Right renal pelvis (tissue), 4 donors: Measurements from ENCODE around the gene SCGB3A1. TPM values are rescaled to one million over a fixed set of nuclear protein-coding genes. Genes with fewer than 3 reads are reported as not detected.

Experiments used
- DNase-seq, 4 donors: peaks; one replicate each; pipeline ENCODE4 v3.0.0-alpha.2; 2013; ENCODE audit warnings: low read depth in 4 of 4, low spot score in 3 of 4, missing footprints in 1 of 4
- polyA plus RNA-seq, 4 donors: library from polyadenylated mRNA; unstranded; fragments of 120-200 nt; gene quantifications; one replicate each; pipeline ENCODE4 v1.2.1, GENCODE V29; 2013; ENCODE audit not compliant: insufficient read length in 4 of 4

Gene SCGB3A1
- polyA plus RNA-seq, 4 donors: 1.3 to 2.4 (median 1.6) TPM

DNA sequence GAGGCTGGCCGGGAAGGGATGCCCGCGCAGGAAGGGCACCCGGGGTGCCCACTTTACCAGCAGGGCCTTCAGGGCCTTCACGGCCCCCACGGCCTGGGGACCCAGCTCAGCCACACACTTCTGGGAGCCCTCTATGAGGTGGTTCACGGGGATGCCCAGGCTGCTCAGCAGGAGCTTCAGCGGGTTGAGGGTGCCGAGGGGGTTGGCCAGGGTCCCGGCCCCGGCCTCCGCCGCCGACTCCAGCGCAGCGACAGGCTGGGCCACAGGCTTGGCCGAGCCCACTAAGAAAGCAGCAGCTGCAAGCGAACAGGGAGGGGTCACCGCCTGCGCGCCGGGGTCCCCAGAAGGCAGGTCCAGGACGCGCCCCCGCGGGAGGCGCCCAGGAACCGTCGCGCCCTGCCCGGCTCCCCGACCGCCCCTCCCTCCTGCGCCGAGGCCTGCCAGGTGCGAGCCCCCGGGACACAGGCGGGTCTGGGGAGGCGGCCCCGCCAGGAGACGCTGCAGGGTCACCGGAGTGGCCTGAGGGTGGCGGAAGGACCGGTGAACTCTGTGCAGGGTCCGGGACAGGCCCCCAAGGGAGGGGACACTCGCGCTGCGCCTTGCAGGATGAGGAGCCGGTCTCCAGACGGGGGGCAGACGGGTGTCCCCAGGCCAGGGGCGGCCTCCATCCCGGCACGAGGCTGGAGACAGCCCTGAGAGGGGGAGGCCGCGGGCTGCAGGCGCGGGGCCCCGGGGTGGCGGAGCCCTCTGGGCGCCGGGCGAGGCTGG lies 572 bp downstream of the SCGB3A1 start:
- DNase-seq: no peak

DNA sequence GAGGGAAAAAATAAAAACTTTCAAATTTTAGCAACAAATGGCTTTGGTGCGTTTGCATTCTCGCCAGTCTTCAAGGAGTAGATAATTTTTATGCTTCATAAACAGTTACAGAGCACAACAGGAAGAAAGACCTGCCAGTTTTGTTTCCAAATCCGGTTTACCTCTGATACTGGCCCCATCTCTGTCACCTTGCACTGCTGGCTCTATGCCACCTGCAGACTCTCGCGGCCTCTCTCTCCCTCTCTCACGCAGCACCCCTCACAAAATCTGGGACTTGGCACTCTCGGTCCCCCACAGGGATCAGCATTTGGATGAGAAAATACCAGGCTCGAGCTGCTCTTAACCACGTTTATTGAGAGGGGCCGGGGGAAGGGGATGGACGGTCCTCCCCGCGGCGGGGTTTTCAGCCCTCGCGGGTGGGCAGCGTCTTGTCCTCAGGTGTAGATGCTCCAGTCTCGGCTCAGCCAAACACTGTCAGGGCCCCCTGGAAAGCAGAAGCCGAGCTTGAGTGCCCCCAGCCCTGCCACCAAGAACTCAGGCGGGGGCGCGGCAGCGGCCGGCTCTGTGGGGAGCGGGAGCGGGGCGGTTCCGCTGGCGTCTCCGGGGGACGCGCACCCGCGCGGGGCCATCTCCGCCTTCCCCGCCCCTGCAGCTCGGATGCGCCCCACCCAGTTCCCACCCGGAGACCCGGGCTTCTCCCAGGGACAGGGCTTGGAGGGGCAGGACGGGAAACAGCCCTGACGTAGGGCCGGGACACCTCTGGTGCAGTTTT lies 1.3 kb downstream of the SCGB3A1 start:
- DNase-seq: no peak

DNA sequence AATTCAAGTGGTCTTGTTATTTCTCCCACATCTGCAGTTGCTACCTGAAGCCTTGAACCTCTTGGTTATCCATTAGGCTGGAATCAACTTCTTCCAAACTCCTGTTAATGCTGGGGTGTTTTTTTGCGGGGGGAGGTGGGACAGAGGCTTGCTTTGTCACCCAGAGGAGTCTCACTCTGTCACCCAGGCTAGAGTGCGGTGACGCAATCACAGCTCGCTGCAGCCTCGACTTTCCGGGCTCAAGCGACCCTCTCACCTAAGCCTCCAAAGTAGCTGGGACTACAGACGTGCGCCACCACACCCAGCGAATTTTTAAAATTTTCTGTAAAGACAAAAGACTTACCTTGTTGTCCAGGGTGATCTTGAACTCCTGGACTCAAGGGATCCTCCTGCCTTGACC lies 4.4 kb downstream of the SCGB3A1 start:
- DNase-seq: no peak

DNA sequence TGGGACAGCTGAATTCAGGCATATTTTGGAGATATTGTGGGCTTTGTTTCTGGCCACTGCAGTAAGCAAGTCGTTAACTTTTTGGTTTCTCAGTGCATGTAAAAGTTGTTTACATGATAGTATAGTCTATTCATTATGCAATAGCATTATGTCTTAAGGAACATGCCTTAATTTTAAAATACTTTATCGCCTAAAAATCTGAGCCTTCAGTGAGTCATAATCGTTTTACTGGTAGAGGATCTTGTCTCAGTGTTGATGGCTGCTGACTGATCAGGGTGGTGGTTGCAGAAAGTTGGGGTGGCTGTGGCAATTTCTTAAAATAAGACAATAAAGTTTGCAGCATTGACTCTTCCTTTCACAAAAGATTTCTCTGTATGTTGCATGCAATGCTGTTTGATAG lies 5.1 kb downstream of the SCGB3A1 start:
- no peak for DNase-seq

DNA sequence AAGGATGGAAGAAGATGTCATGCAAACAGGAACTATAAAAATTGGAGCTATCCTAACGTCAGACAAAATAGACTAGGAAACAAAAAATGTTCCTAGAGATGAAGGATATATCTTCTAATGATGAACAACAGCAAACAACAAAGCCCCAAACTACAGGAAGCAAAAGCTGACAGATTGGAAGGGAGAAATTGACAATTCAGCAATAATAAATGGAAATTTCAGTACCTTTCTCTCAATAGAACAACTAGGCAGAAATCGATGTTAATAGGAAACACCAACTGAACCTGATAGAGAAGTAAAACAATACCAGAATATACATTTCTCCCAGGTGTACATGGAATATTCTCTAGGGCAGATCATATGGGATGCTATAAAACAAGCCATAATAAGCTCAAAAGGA lies 7.6 kb downstream of the SCGB3A1 start:
- no peak for DNase-seq

DNA sequence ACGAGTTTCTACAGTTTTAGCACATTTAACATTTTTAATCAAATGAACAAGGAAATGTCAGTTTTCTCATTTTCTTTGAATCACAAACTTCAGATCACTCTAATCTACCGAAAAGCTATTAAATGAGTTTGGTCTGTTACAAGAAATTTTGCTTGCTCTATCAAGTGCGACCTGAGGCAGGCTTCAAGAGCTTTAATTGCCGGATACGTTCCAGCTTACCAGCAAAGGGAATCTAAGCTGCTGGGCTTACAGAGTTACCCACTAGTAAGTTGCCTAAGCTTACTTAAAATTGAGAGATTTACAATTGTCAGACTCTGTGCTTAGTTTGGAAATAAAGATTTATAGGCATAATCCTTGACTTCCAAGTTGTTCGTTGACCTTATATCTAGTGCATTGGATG lies 10.6 kb downstream of the SCGB3A1 start:
- no peak for DNase-seq

DNA sequence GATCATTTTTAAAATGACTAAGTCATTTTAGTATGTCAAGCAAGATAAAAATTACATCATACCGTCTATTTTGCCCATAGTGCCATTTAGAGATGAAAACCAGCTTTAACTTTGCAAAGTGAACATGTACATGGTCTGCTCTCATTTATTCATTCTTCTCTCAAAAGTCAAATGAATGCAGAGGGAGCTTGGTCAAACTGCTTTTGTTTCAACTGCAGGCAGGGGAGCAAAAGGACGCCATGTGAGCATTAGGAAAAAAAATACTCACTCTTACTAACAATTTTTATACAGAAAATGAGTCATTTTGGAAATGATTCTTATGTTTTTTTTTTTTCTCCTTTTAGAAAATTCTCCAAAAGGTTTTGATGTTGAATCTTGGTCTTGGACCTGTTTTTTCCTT lies 15.7 kb downstream of the SCGB3A1 start:
- no peak for DNase-seq

DNA sequence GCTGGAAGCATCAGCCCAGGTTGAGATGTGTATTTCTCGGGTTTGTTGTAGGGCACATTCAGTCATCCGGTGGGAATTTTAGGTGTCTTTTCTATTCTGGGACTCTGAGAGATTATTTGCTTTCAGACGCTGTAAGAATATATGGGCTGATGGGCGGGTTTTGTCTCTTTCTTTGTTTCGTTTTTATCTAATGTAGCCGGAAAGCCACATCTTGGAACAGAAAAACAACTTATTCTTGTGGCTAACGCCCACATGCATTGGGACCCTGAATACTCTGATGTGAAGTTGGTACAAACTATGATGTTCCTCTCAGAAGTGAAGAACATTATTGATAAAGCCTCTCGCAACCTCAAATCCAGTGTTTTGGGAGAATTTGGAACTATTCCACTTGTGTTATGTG lies 22.4 kb downstream of the SCGB3A1 start:
- no peak for DNase-seq

DNA sequence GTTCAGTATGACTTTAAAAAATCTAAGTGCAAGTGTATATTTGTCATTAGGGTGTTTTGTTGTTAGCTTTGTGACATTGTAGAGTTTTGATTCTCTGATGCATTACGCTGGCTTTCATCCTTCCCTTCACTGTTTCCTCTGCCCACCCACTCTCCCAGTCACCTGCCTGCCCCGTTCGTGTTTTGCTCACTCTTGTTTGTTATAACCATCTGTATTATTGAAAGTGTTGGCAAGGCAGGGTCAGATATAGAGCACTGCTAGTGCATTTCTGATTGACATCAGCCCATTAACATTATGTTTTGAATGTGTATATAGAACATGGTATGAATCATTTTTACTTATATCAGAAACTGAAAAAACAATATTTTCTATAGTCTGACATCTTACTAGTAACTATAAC lies 27.3 kb downstream of the SCGB3A1 start:
- no peak for DNase-seq

DNA sequence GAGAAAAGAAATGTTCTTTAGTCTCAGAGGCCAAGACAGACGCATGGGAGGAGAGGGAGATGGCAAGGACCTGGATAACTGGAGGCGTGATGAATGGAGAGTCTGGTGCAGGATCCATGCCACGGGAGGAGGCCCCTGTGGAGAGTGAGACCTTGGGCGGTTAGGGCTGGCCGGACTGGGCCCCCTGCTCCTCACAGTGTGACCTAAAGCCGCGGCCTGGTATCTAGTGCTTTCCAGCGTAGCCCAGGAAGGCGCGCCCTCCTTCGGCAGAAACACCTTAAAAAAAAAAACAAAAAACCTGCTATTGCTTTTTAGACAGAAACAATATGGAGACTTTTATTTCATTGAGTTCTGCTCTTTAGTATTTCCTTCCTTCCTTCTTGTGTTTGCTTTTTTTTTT lies 33.1 kb downstream of the SCGB3A1 start:
- no peak for DNase-seq

DNA sequence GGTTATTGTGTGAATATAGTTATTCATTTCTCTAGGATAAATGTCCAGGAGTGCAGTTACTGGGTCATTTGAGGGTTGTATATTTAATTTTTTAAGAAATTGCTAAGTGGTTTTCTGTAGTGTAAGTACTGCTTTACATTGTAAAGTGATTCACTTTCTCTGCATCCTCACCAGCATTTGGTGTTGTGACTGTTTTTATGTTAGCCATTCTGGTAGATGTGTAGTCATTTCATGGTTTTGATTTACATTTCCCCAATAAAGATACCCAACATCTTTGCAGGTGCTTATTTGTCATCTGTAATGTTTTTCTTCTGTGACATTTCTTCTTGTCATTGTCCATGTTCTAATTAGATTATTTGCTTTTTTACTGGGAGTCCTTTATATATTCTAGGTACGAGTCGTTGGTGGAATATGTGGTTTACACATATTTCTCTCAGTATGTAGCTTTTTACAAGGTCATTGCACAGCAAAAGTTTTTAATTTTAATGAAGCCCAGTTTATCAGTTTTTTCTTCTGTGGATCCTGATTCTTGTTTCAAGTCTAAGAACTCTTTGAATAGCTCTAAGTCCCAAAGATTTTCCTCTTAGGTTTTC lies 34.0 kb downstream of the SCGB3A1 start:
- DNase-seq: no peak

DNA sequence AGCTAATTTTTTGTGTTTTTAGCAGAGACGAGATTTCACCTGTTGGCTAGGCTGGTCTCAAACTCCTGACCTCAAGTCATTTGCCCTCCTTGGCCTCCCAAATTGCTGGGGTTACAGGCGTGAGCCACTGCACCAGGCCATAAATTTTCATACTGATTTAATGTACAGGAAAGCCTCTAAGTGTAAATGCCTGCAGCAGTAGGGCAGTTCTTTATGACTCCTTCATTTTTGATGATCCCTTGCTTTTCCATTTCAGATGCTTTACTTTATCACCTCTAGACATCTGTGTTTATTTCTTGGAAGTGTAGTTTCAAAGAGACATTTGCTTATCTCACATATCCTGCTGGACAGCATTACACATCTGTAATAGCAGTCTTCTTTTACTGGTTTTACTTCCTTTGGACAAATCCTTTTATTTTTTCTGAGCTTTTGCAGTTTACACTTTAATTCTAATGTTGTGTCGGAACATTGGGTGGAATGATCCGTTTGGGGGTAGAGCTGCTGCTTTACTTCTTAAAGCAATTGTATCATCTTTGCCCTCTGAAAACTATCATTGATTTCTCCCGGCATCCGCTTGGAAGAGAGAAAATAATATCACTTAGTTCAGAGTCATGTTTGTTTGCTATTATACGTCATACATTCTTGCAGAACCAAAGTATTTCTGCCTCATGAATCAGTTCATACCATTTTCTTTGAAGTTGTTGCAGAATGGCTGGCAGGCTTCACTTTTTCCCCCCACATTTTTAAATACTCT lies 36.0 kb downstream of the SCGB3A1 start:
- no peak for DNase-seq

DNA sequence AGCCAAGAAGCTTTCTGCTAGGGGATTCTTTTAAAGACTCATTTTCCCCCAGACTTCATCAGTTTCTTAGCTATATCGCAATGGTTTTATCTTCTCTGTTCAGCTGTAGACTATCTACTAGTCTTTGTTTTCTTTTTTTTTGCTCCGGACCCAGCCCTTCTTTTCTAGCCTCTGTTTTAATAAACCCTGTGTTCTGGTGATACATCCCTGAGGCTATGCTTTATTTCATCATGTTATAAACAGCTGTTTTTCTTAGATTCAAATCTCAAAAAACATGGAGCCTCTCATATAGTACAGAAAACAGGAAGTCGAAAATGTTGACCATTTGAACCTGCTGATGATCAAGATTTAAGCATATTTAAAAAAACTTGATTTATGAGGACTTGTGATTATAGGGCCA lies 37.8 kb downstream of the SCGB3A1 start:
- DNase-seq: no peak

DNA sequence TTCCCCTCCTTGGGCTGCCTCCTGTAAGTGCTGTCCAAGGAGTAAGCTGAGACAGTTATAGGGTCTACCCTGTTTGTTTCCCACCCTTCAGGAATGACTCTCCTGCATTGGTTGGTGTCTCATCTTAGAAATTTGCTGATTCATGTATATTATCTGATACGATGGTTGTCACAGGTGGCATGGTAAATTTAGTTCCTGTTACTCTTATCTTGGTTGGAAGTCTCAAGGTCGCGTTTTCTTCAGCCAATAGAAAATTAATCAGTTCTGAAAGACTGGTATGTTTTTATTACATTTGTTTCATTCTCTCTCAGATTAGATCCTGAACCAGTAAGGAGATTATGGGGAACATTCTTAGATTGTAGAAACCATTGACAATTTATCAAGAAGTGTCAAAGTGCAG lies 42.7 kb downstream of the SCGB3A1 start:
- no peak for DNase-seq

DNA sequence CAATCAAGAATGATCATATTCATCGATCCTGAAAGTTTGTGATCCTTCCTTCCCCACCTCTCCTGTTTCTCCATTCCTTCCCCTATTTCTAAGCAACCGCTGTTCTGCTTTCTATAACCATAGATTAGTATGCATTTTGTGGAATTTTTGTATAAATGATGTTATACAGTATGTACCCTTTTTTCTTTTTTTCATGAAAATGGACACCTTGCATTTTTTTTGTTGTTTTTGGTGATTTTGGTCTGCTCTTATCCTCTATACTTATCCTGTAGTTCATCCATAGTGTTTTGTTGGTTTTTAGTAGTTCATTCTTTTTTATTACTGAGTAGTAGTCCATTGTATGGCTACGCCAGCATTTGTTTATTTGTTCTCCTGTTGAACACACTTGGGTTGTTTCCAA lies 46.1 kb downstream of the SCGB3A1 start:
- DNase-seq: no peak

DNA sequence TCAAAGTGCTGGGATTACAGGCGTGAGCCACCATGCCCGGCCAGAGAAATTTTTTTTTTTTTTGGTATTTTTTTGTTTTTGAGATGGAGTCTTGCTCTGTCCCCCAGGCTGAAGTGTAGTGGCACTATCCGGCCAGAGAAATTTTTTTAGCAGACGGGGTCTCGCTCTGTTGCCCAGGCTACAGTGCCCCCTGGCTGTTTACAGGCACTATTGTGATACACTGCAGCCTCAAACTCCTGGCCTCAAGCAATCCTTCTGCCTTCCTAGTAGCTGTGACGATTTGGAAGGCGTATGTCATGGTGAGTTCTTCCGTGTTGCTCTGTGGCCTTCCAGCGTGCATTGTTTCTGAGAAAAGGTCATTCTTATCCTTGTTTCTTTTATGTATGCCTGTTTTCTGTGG lies 49.6 kb downstream of the SCGB3A1 start:
- no peak for DNase-seq

Other genes with a start within 250 kb of the SCGB3A1 start
- 1 to 10 TPM; 4.2 to 4.9 (median 4.6) TPM for gene GFPT2, start 238.2 kb downstream of the SCGB3A1 start, polyA plus RNA-seq
- gene CNOT6, start 97.1 kb downstream of the SCGB3A1 start, polyA plus RNA-seq: 10 to 100 TPM; 53.0 to 74.1 (median 61.4) TPM
- gene FLT4, start 58.1 kb upstream of the SCGB3A1 start, polyA plus RNA-seq: 10 to 100 TPM; 25.4 to 32.7 (median 28.9) TPM
- not detected for gene OR2Y1, start 148.6 kb upstream of the SCGB3A1 start, polyA plus RNA-seq
- 10 to 100 TPM; 73.1 to 91.9 (median 81.0) TPM for gene MGAT1, start 211.3 kb upstream of the SCGB3A1 start, polyA plus RNA-seq